CD4-positive, alpha-beta T cell treated with Interleukin-6 for 4 hours (primary cell): ENCODE data around the gene FREM1.

Source experiments
- DNase-seq: peaks from one replicate; pipeline ENCODE4 v3.0.0-alpha.2; 2020; ENCODE audit warnings: mixed read lengths

FREM1 gene

DNA sequence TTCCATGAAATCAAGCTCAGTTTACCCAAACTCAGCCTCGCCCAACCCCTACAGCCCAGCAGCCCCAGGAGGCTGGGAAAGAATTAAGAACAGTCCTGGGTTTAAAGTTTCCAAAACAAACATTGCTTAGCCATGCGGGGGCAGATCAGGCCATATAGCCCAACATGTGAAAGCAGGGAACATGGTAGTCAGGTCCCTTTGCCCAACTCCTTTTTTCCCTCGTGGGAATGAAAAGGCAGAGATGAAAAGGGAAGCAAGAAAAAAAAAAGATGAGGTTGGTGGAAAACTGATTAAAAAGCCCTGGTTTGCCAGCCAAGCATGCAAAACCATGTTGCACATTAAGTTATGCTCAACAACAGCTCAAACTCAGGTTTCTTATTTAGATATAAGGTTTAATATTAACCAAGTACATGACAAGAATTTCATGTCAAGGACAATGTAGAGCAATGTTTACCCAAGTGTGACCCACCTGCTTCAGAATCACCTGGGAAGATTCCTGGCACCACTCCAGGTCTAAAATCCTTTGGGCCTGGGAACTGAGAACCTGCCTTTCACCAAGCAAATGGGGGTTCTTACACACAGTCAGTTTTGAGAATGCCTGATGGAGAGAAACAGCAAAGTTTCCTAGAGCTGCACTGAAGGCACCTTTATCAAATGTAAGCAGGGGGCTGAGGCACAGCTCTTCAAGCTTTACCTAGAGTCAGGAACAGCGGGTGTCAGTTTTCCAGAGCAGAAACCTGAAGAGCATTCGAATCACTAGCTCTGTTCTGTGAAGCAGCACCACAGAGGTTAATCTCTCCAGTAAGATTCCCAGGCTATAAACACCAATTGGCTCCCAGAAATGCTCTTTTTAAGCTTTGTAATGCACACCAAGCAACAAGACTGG is 1.7 kb downstream of the FREM1 start:
- DNase-seq = no peak

DNA sequence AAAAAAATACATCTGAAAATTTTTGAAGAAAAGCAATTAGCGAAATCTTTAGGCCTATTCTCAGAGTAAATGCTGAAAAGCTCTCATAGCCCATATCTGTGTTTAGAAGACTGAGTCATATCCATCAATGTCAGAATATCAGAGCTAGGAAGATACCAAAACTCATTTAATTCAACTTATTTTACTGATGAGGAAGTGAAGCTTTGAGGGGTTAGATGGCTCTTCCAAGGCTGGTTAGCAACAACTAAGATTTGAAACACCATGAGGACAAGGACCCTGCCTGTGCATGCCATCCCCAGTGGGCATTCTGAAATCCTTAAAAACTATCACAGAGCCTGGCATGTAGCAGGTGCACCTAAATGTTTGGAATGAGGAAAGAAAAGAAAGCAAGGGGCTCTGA is 2.5 kb downstream of the FREM1 start:
- no peak for DNase-seq

DNA sequence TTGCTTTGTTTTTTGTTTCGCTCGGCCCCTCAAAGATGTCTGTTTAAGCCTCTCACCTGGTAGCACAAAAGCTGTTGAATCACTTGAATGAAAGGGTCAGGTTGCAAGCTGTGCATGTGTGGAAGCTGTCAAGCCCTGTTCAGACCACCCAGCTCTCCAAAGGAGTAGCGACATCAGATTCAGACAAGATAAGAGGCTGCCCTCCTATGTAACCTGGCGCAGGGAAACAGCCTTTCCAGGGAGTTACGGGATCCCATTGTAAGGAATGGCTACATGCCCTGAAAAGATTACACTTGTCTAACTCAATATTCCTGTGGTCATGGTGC is 2.9 kb downstream of the FREM1 start:
- no peak for DNase-seq

DNA sequence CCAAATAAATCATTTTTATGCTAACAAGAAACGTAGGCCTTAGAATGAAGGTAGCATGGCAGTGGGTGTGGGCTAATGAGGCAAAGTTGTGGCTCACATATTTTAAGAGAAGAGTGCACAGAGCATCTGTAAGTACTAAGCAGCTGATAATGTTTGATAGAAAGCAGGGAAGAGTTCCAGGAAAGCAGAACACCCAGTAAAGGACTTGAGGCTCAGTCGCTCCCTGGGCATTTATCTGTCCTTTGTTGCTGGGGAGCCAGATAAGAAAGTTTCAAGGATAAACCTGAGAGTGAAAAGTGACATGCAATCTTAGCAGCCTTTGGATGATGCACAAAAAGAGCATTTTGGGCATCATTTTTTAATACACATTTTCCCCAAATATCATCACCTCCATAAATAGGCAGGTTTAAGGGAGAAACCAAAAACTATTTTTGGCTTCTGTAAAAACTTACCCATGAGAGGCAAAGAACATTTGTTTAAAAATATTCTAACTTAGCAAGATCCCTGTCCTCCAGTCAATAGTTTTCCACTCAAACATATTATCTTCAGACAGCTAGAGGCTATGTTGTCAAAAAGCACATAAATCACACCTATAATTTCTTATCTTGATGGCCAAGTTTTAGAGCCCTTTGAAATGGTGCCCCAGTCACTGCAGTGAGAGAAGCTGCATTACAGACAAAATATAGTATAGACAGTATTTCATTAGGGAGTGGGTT is 3.4 kb downstream of the FREM1 start:
- no peak for DNase-seq

DNA sequence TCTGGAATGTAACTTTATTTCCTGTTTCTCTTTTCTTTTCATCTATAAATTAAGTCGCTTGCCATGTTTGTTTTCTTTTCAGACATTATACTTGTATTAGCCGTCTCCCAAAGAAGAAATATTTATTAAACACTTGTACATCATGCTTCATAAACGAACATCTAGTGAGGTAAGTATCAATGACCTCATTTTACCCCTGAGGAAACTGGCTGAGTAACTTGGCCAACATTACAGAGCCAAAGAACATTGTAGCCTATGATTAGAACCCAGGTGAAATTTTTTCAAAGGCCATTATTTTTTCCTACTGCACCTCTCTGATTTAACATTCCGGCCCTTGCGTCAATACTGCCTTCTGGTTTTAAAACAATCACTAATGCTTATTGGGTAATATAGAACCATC is 4.2 kb downstream of the FREM1 start:
- no peak for DNase-seq

DNA sequence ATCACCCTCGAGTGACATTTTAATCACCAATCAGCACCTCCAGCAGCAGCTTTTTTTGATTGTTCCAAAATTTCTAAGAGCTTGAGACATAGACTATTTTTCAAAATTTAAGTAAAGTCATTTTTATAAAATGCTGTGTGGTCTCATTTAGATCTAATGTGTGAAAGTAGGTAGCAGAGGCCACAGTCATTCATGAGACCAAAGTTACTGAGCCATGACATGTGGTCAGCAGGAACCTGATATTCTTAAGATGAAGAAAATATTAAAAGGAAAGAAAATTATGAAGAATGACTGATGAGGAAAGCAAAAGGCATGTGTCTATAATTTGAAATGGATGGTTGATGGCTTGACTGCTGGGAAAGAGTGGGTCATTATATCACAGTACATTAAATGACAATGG is 7.2 kb downstream of the FREM1 start:
- DNase-seq = no peak

DNA sequence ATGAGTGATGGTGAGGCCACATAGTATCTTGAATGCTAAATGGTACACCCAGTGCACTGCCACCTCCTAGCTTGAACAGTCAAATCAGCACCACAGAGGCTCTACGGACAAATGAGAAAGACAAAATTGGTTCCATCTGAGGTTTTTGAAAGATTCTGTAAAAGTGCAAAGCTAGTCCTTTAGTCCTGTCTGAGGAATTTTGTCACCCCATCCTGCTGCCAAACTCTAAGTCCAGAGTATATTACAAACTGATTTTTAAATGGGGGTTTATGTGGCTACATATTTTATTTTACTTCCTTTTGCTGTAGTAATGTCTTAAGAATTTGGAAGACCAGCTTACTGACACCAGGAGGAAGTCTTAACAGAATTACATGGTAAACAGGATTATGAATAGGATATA is 7.7 kb downstream of the FREM1 start:
- DNase-seq = no peak

DNA sequence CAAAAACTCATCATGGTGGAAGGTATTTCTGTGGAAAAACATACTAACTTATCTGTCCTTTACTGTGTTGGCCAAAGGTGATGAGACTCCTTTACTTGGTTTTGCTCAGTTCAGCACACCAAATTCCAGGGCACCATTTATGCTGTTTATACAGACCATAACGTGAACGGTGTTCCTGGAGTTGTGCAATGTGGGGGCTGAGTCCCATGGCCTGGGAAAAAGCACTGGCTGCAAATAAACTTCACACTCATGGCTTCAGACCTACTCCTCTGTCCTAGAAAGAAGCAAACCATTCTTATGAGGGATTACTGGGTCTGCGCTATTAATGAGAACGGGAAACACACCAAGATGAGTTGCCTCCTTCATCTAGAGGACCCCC is 10.4 kb downstream of the FREM1 start:
- DNase-seq = no peak

DNA sequence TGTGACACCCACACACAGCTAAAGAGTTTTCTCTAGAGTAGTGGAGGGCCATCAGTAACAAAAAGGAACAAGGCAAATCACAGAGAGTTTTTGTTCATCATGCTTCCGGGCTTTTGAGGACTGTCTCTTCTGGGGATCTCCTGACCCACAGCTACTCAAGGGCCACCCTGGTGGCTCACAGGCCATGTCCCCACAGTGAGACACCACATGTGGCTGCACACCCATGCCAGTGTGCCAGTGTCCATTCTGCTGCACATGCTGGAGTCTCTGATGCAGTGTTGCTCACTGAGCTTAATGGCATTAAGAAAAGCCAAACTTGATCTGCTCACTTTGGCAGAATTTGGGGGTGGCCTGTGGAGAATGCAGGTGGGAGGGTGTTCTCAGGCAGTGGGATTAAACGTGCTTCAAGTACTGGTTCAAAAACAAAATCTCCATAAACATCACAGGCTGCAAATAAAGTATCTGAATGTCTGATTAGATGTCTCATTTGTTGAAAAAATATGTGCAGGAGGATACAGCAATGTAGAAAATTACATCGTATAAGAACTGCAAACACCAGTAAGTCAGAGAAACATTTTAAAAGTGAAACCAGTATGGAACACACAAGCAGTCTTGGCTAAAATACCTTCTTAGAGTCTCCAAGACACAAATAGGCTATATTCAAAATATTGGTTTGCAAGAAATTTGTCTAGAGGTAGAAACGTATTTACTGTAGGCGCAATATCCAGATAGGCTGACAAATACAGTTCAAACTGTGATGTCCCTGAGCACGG is 11.0 kb downstream of the FREM1 start:
- no peak for DNase-seq

DNA sequence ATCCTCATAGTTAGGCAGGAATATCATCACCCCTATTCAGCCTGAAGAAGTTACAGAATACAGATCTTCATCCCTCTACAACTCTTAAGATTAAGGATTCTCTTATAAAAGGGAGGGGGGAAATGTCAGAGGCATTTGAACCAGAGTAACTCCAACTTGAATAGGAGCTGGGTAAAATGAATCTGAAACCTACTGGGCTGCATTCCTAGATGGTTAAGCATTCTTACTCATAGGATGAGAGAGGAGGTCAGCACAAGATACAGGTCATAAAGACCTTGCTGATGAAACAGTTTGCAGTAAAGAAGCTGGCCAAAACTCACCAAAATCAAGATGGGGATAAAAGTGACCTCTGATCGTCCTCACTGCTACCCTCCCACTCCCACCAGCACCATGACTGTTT is 14.4 kb downstream of the FREM1 start:
- no peak for DNase-seq

DNA sequence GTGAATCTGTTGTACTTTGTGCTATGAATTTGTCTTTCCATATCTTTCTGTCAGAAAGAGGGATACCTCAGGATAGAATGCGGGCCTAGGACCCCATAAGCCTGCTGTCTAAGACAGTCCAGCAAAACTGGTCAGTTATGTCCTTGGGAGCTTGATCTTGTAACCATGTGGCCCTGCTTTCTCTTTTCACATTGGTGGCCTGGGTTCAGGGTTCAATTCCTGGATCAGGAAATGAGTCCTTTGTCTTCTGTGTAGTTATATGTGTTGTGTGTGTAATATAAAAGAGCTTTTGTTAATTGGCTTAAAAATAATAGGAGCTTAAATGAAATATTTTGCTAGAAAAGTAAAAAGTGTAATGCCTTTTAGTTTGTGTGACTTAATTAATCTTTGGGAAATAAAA is 16.9 kb downstream of the FREM1 start:
- no peak for DNase-seq

DNA sequence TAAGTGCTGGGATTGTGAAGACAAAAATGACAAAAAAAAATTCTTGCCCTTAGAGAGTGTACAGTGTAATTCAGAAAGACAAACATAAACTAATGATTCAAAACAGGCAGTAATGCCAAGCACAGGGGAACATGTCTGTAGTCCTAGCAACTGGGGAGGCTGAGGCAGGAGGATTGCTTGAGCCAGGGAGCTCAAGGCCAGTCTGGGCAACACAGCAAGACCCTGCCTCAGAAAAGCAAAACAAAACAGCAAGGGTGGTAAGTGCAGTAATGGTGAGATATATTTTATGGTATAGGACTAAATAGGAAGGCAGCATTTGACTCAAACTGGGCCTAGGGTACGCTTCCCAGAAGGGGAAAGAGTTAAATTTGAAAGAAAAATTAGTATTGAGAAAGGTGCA is 18.9 kb downstream of the FREM1 start:
- DNase-seq = no peak

DNA sequence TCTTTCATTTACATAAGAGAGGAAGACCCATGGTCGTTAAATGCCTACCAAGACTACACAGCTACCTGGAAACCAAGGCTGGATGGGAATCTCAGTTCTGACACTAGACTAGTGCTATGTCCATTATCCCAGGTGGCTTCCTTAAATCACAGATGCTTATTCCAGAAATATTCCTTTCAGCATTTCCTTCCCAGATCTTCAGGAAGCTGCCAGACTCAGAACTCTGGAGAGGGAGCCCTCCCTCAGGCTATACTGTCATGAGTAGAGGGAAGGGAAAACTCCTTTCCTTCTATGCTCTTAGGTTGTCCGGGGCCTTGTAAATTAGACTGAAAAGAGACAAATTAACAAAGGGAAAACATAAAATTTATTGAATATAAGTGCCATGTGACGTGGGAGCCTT is 20.8 kb downstream of the FREM1 start:
- no peak for DNase-seq

DNA sequence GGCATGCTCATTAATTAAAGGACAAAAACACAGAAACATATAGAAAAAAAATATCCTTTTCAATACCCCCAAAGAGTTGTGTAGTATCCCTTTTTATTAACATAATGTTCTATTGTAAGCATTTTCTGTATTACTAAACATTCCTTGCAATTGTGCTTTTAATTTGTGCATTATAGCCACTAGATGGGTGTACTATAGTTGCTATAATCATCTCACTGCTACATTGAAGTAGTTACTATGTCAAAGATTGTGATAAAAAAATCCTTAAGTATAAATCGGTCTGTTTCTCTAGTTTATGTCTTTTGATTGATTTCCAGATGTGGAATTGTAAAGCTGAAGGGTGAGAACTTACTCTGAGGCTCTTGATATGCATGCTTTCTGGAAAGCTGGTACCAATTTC is 21.4 kb downstream of the FREM1 start:
- DNase-seq = no peak

DNA sequence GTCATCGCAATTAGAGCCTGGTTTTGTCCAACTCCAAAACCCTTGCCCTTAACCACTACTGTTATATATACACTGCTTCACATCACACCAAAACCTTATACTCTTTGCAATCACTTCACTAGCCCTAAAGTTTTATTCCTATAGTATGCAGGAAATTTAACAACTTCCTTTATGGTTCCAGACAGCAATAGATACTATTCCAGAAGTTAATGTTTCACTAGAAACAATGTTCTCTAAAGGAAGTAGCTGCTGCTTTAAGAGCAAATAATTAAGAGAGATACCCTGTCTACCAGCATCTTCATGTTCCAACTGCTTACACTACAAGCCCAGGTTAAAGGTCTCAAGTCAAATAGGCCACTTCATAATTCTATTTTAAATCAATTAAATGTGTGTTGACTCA is 22.0 kb downstream of the FREM1 start:
- DNase-seq = no peak

DNA sequence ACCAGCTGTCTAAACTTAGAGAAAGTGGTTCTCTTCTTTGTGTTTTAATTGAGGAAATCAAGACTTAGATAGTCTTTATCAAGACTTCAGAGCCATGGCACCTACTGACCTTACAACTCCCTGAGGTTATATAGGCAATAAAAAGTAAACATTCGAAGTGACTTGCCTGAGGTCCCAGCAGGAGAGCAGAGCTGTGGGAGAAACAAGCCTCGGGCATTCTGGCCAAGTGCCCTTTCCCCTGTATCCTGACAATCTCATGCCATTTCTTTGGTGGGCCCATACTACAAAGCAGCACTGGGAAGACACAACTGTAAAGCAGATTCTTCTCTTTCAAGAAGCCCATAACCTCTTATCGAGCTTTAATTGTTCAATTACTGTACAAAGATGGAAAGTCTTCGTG is 23.1 kb downstream of the FREM1 start:
- no peak for DNase-seq

DNA sequence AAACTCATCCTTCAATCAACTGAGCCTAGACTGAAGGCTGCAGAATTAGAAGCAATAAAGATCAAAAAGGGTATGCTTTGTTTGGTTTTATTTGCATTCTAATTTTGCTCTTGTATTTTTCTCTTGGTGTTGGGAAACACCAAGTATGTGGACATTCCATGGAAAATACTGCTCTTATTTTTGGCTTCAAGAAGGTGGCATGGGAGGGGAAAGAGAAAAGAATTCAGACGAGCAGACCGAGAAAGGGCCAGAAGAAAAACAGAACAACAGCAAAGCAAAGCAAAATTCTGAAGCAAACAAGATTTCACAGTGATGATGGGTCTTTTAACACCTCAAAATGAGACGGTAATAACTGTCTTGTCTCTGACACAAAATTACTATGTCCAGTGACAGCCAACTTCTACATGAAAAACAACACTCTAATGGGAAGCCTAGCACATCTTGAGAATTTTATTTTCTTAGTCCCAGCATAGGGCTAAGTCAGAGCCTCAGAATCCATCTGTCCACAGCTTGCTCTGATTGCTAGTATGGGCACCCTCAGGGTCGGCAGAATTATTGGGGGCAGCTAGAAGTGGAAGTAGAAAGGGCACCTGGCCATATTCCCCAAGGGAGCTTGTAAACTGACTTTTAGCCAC is 26.8 kb downstream of the FREM1 start:
- no peak for DNase-seq

DNA sequence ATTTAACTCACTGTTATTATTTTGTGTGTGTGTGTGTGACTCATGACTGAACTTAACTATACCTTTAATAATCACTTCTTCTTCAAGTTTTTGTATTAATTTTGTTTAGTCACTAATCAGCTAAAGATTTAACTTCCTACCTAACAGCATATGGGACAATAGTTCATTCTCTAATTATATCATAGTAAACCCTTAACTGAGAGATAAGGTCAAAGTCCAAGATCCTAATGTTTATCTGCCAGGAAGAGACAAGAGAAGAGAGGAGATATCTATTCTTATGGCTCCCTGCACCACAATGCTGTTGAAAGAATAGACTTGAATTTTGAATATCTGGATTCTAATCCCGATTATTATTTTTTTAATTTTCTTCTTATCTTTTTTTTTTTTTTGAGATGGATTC is 28.1 kb downstream of the FREM1 start:
- DNase-seq = no peak

DNA sequence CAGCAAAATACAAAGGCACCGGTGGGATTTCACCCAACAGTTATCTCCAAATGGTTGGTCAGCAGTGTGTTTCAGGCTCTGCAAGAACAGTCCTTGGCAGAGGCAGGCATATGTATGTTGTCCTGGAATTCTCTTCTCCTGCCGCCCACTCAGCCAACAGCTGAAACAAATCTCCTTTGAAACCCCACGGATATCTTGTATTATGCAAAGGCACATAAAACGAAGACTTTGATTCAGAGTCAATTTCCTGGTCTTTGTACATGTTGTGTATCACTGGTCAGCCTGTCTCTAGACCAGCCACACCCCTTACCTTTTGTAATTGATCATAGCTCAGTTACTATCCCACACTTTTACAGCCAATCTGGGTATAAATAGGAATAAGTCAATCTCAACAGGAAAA is 29.2 kb downstream of the FREM1 start:
- no peak for DNase-seq

DNA sequence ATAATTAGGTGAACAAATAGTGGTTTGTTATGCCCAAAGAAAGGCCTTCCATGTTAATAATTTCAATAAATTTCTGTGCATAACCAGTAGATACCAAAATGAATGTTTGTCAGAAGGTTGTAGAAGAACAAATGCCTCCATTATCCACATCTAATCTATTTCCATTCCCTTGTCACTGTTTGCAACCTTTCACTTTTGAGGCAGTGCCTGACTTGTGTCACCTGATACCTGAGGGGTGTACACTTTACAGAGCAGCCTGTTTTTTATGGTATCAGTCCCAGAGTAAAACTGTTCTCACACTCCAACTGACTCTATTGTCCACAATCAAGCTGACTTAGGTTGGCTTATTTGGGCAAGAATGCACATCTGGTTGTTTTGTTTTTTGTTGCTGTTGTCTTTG is 40.1 kb downstream of the FREM1 start:
- DNase-seq = no peak

DNA sequence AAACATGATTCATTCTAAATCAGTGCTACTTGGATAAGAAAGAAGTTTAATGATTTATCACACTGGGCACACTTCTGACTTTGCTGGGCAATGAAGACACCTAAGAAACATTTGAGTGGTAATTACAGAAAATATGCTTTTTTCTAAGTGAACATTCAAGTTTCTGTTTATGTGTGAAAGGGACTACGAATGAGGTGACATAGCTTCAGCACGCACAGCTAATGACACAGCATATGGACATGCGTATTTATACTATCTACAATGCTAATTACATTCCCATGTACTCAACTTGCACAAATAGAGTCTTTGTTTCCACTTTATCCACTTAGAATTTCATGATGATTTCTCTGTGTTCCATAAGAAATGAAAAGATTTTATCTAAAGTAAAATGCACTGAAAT is 40.6 kb downstream of the FREM1 start:
- DNase-seq = no peak

DNA sequence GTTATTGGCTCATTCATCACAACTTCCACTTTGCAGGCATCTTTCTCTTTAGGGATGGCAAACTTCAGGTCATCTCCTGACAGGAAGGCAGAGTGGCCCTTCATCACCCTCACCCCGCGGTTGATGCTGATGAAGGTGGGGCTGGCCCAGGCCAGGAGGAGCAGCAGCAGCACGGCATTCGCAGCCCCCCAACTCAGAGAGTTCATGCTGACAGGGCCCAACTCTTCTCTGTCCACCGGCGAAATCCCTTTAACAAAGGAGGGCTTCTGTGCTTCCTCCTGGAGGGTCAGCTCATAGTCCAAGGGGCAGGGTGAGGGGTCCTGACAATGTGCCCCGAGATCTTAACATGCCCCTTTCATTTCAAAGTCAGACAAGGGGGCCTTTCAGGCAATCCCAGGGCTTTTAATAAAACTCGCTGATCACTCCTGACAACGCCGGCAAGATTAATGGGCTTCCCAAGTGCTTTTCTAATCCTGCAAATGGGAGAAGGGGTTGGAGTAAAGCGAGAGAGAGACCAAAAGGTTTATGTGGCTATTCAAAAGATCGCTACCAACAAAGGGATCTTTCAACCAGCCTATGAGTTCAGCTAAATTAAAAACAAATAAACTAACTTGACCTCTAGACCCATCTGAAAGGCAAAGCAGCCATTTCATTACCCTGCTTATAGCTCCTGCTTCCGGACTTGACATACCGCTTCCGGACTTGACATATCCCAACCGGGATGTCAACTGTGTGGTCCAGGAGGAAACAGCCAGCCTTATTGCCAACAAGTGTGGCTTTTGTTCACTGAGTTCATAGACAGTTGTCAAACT is 41.2 kb downstream of the FREM1 start:
- DNase-seq = no peak

DNA sequence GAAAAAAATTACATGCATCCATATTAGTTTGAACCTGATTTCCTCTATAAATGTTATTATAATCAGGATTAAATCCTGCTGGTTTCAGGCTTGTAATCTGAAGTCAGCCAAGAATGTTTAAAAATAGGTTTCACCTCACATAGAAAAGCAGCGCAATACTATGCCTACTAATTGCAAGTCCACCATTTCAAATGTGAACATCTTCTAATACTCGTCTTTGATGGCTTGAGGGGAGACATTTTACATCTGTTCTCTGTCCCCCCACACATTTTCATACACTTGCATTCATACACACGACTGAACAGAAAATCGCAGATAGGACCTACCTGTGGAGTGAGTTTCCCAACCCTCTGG is 41.8 kb downstream of the FREM1 start:
- no peak for DNase-seq
